A549 (cell line): ENCODE measurements around the gene FCSK. TPM values are rescaled to one million over a fixed set of nuclear protein-coding genes. Genes with fewer than 3 reads are reported as not detected.

Experiments
- ATAC-seq, 2 experiments: fragments of 200-7000 bp in 1 of 2; fragments of >200 bp in 1 of 2; cut with Nextera tagmentation in 1 of 2; cut with Tn5 transposase in 1 of 2; 3 replicates each; pipeline versions ENCODE4 v1.8.0 to v1.9.1; 2018 to 2020; ENCODE audit warnings: mild to moderate bottlenecking in 1 of 2, moderate library complexity in 1 of 2
- CTCF ChIA-PET: fragments of 300-600 bp; sonication (Branson Sonifier 250); formaldehyde crosslinking; extraction: SDS; loops from one replicate; lab custom pipeline; 2021; ENCODE audit warnings: antibody characterized with exemption, inconsistent platforms; lab: Yijun Ruan, JAX
- POLR2A ChIA-PET: fragments of 350-600 bp; formaldehyde crosslinking; extraction: SDS; loops from one replicate; lab custom pipeline; 2021; ENCODE audit warnings: antibody characterized with exemption, inconsistent platforms; lab: Yijun Ruan, JAX
- DNase-seq, 2 experiments: peaks; one replicate each; pipeline versions ENCODE4 v3.0.0 to v3.0.0-alpha.2; 2011 to 2016; ENCODE audit warnings: low read depth in 1 of 2, low spot score in 1 of 2
- FAIRE-seq: peaks from 2 replicates; lab custom pipeline; 2011; peaks lifted over from hg19 to GRCh38; lab: Jason Lieb, UNC
- H3K27ac ChIP-seq, 2 experiments: fragments of >200 bp; sonication (Bioruptor Twin); formaldehyde crosslinking; 3 replicates each; pipeline ENCODE4 v1.5.1; 2016 to 2017
- H3K4me1 ChIP-seq: fragments of >200 bp; sonication (Bioruptor Twin); formaldehyde crosslinking; 3 replicates; pipeline ENCODE4 v1.6.1; 2016
- H3K4me2 ChIP-seq: fragments of >200 bp; sonication (Bioruptor Twin); formaldehyde crosslinking; 3 replicates; pipeline ENCODE4 v1.6.1; 2016
- H3K4me3 ChIP-seq: fragments of >200 bp; sonication (Bioruptor Twin); formaldehyde crosslinking; 3 replicates; pipeline ENCODE4 v1.5.1; 2016
- H3K9me3 ChIP-seq: fragments of >200 bp; sonication (Bioruptor Twin); formaldehyde crosslinking; 3 replicates; pipeline ENCODE4 v1.6.1; 2016
- CEBPB ChIP-seq, 2 experiments: fragments of >200 bp in 1 of 2; sonication (Bioruptor Twin) in 1 of 2; formaldehyde crosslinking in 1 of 2; IDR thresholded peaks; 2 replicates each; pipeline ENCODE4 v1.6.1; 2012 to 2016
- CTCF ChIP-seq: fragments of >200 bp; sonication (Bioruptor Twin); formaldehyde crosslinking; IDR thresholded peaks from 3 replicates; pipeline ENCODE4 v1.5.1; 2016
- FOSL2 ChIP-seq, 2 experiments: fragments of 450-650 bp in 1 of 2; fragments of >200 bp in 1 of 2; sonication (Bioruptor Twin) in 1 of 2; formaldehyde crosslinking; IDR thresholded peaks; 2 replicates each; pipeline versions ENCODE4 v1.5.0 to v1.6.1; 2016 to 2020; ENCODE audit warnings: mild to moderate bottlenecking in 1 of 2, moderate library complexity in 1 of 2
- HDAC2 ChIP-seq: fragments of 200-600 bp; sonication (generic); IDR thresholded peaks from 2 replicates; pipeline ENCODE4 v1.6.1; 2016
- RAD21 ChIP-seq, 2 experiments: fragments of >200 bp in 1 of 2; sonication (Bioruptor Twin) in 1 of 2; formaldehyde crosslinking in 1 of 2; IDR thresholded peaks in 1 of 2; conservative IDR thresholded peaks in 1 of 2; 2 replicates in 1 of 2; 3 replicates in 1 of 2; pipeline ENCODE4 v1.6.1; 2012 to 2018; ENCODE audit warnings: inconsistent platforms in 1 of 2
- WGBS: methylation state at CpG from one replicate; pipeline ENCODE4 v1.1.6; 2017; ENCODE audit errors: missing lambda C conversion rate; 5-methylcytosine and 5-hydroxymethylcytosine counted together
- polyA plus RNA-seq, 4 experiments: library from polyadenylated mRNA; depleted of rRNA in 3 of 4; stranded (reverse); fragments of >200 nt; fragmentation: RNase III in 1 of 4; extraction: RNeasy Plus Mini Kit Qiagen cat#74134 plus additional on column Dnase treatment in 1 of 4; gene quantifications; 2 replicates in 3 of 4; 3 replicates in 1 of 4; pipeline ENCODE4 v1.2.3, GENCODE V29; 2011 to 2017
- small RNA-seq, 6 experiments: library from RNA; depleted of rRNA; stranded (forward); fragments of <200 nt; gene quantifications; one replicate each; pipeline ENCODE3, GENCODE V24; 2012

Gene FCSK
- polyA plus RNA-seq, 2 of the 4 experiments (the other 2 are of a cell fraction): 5.7 to 6.8 TPM

GRCh38 chr16:70526403-70526802 is 72.0 kb downstream of the FCSK start:
- Histone ChIP-seq H3K4me2 (peak overlapping the region; percentile 98), H3K4me1 (peaks cover 48% of the 10 kb centered on the region), H3K27ac (no peak overlapping the region), H3K4me3 (no peak overlapping the region; the same call in 2 of the 3 replicates), H3K9me3 (no peaks in the 10 kb centered on the region)
- FAIRE-seq (no peak), ATAC-seq (no peak), DNase-seq (no peak)
- TF ChIP-seq CEBPB (IDR thresholded peaks at IDR 0.05): no peak
- WGBS: 93% methylated on average over 6 of the region's 6 CpGs
- ChIA-PET POLR2A (interaction anchor here (2.3 kb wide), 1 partner anchor 146 kb away, joined by 18 read pairs; no protein-coding TSS in a partner anchor), CTCF (no interaction called here)

GRCh38 chr16:70527315-70527996 is 73.1 kb downstream of the FCSK start:
- CTCF ChIA-PET: interaction anchor here (0.6 to 2.3 kb wide), 5 partner anchors 13 to 157 kb away, joined by 3 to 8 read pairs (median 4); no protein-coding TSS in a partner anchor
- no peak for TF ChIP-seq RAD21 (conservative IDR thresholded peaks at IDR 0.05 in 1 of 2, IDR thresholded peaks at IDR 0.05 in 1 of 2)
- TF ChIP-seq, all 56 proteins: peak for 0
- Histone ChIP-seq H3K4me2 (peak overlapping the region; percentile 98), H3K4me3 (no peak overlapping the region), H3K9me3 (no peaks in the 10 kb centered on the region), H3K4me1 (peaks cover 43% of the 10 kb centered on the region), H3K27ac (no peak overlapping the region)
- DNase-seq (no peak), ATAC-seq (no peak), FAIRE-seq (no peak)
- 81% methylated on average over 8 of the region's 8 CpGs for WGBS
- POLR2A ChIA-PET: no interaction called here

- TF ChIP-seq FOSL2 (IDR thresholded peaks at IDR 0.05) (no peak), FOSL2 (CRISPR knock-in tag; IDR thresholded peaks at IDR 0.05) (peak; percentile 48), RAD21 (conservative IDR thresholded peaks at IDR 0.05 in 1 of 2, IDR thresholded peaks at IDR 0.05 in 1 of 2) (peak; percentile 24 to 35; a peak in 4 of 5 replicates), CTCF (peak; percentile 67), HDAC2 (no peak)
- TF ChIP-seq, all 56 proteins: peak for 3
- Histone ChIP-seq H3K4me1 (peaks cover 41% of the 10 kb centered on the region), H3K4me3 (no peak overlapping the region), H3K4me2 (peak overlapping the region; percentile 20; the same call in 2 of the 3 replicates), H3K9me3 (no peaks in the 10 kb centered on the region), H3K27ac (peak overlapping the region in 1 of 2 experiments; percentile 55; a peak in 2 of 6 replicates)
- POLR2A ChIA-PET: no interaction called here
- no peak for FAIRE-seq
- 72% methylated on average over 8 of the region's 8 CpGs for WGBS
- CTCF ChIA-PET: interaction anchor here (0.6 to 2.3 kb wide), 8 partner anchors 12 to 161 kb away, joined by 3 to 8 read pairs (median 4); no protein-coding TSS in a partner anchor
- ATAC-seq: peak in 1 of 2 experiments; percentile 55; a peak in 3 of 6 replicates
- peak; percentile 57 to 62 for DNase-seq
Measured at GRCh38 chr16:70529051-70529777, 74.8 kb downstream of the FCSK start.

Small RNA genes within 50 kb of the gene (small RNA-seq; reads per million reads assigned to genes)
- gene RNU6-23P (0 to 2.1 (median 0.47) reads per million in 6 experiments), gene RPS27P26 (0 reads per million in 6 experiments), gene SNORD111B (12.8 to 344 (median 158) reads per million in 6 experiments)

Other genes starting within 250 kb of the FCSK start
- gene EXOSC6, start 202.7 kb upstream of the FCSK start, polyA plus RNA-seq (2011; rRNA removed): 12.9 and 15.0 TPM in 2 replicates
- gene EXOSC6, start 202.7 kb upstream of the FCSK start, polyA plus RNA-seq (2017; fragmentation: RNase III; extraction: RNeasy Plus Mini Kit Qiagen cat#74134 plus additional on column Dnase treatment): 10.8 to 12.2 TPM (median 11.7 TPM) in 3 replicates
- gene AARS1, start 165.1 kb upstream of the FCSK start, polyA plus RNA-seq (2011; rRNA removed): 325 and 344 TPM in 2 replicates
- 123 to 137 TPM (median 134 TPM) in 3 replicates for gene AARS1, start 165.1 kb upstream of the FCSK start, polyA plus RNA-seq (2017; fragmentation: RNase III; extraction: RNeasy Plus Mini Kit Qiagen cat#74134 plus additional on column Dnase treatment)
- 50.6 and 59.4 TPM in 2 replicates for gene DDX19B, start 155.4 kb upstream of the FCSK start, polyA plus RNA-seq (2011; rRNA removed)
- 26.9 to 27.2 TPM (median 27.0 TPM) in 3 replicates for gene DDX19B, start 155.4 kb upstream of the FCSK start, polyA plus RNA-seq (2017; fragmentation: RNase III; extraction: RNeasy Plus Mini Kit Qiagen cat#74134 plus additional on column Dnase treatment)
- 40.4 and 41.9 TPM in 2 replicates for gene DDX19A, start 107.7 kb upstream of the FCSK start, polyA plus RNA-seq (2011; rRNA removed)
- gene DDX19A, start 107.7 kb upstream of the FCSK start, polyA plus RNA-seq (2017; fragmentation: RNase III; extraction: RNeasy Plus Mini Kit Qiagen cat#74134 plus additional on column Dnase treatment): 41.3 to 46.2 TPM (median 43.8 TPM) in 3 replicates
- gene ST3GAL2, start 15.5 kb upstream of the FCSK start, polyA plus RNA-seq (2011; rRNA removed): 11.1 and 14.4 TPM in 2 replicates
- 13.8 to 16.3 TPM (median 15.5 TPM) in 3 replicates for gene ST3GAL2, start 15.5 kb upstream of the FCSK start, polyA plus RNA-seq (2017; fragmentation: RNase III; extraction: RNeasy Plus Mini Kit Qiagen cat#74134 plus additional on column Dnase treatment)
- gene COG4, start 69.0 kb downstream of the FCSK start, polyA plus RNA-seq (2011; rRNA removed): 48.2 and 53.1 TPM in 2 replicates
- 40.9 to 46.5 TPM (median 42.7 TPM) in 3 replicates for gene COG4, start 69.0 kb downstream of the FCSK start, polyA plus RNA-seq (2017; fragmentation: RNase III; extraction: RNeasy Plus Mini Kit Qiagen cat#74134 plus additional on column Dnase treatment)
- gene SF3B3, start 69.2 kb downstream of the FCSK start, polyA plus RNA-seq (2011; rRNA removed): 155 and 302 TPM in 2 replicates
- 111 to 118 TPM (median 115 TPM) in 3 replicates for gene SF3B3, start 69.2 kb downstream of the FCSK start, polyA plus RNA-seq (2017; fragmentation: RNase III; extraction: RNeasy Plus Mini Kit Qiagen cat#74134 plus additional on column Dnase treatment)
- gene IL34, start 192.0 kb downstream of the FCSK start, polyA plus RNA-seq (2011; rRNA removed): 0.12 and 0.25 TPM in 2 replicates
- gene IL34, start 192.0 kb downstream of the FCSK start, polyA plus RNA-seq (2017; fragmentation: RNase III; extraction: RNeasy Plus Mini Kit Qiagen cat#74134 plus additional on column Dnase treatment): 0.29 to 0.89 TPM (median 0.40 TPM) in 3 replicates
- 10.8 and 13.1 TPM in 2 replicates for gene MTSS2, start 231.5 kb downstream of the FCSK start, polyA plus RNA-seq (2011; rRNA removed)
- gene MTSS2, start 231.5 kb downstream of the FCSK start, polyA plus RNA-seq (2017; fragmentation: RNase III; extraction: RNeasy Plus Mini Kit Qiagen cat#74134 plus additional on column Dnase treatment): 27.1 to 37.4 TPM (median 33.5 TPM) in 3 replicates